HG03565 (cell line): ENCODE data around the gene DBN1.

ENCODE experiments used
- ATAC-seq: cut with Tn5 transposase; IDR thresholded peaks from one replicate; pipeline ENCODE4 v1.9.1; 2021; ENCODE audit warnings: mild to moderate bottlenecking, moderate library complexity; ENCODE audit not compliant: unreplicated experiment

Gene DBN1

GRCh38 chr5:177445052-177445916 lies 28.1 kb downstream of the DBN1 start:
- ATAC-seq = no peak

GRCh38 chr5:177444106-177445051 lies 29.1 kb downstream of the DBN1 start:
- ATAC-seq = no peak

GRCh38 chr5:177443144-177443983 lies 30.1 kb downstream of the DBN1 start:
- no peak for ATAC-seq

GRCh38 chr5:177442066-177442826 lies 31.2 kb downstream of the DBN1 start:
- no peak for ATAC-seq

GRCh38 chr5:177440990-177441780 lies 32.2 kb downstream of the DBN1 start:
- ATAC-seq = no peak

GRCh38 chr5:177440211-177440989 lies 33.0 kb downstream of the DBN1 start:
- ATAC-seq = no peak

GRCh38 chr5:177439518-177440053 lies 33.8 kb downstream of the DBN1 start:
- ATAC-seq = no peak

GRCh38 chr5:177438468-177438867 lies 35.0 kb downstream of the DBN1 start:
- ATAC-seq = no peak

GRCh38 chr5:177437623-177438022 lies 35.8 kb downstream of the DBN1 start:
- no peak for ATAC-seq

- no peak for ATAC-seq
Measured at GRCh38 chr5:177435847-177436536, 37.4 kb downstream of the DBN1 start.

- ATAC-seq = no peak
Measured at GRCh38 chr5:177434942-177435738, 38.3 kb downstream of the DBN1 start.

GRCh38 chr5:177434437-177434836 lies 39.0 kb downstream of the DBN1 start:
- no peak for ATAC-seq

- ATAC-seq = no peak
Measured at GRCh38 chr5:177433658-177434217, 39.7 kb downstream of the DBN1 start.

GRCh38 chr5:177432839-177433657 lies 40.4 kb downstream of the DBN1 start:
- ATAC-seq = no peak

- ATAC-seq = no peak
Measured at GRCh38 chr5:177432143-177432838, 41.1 kb downstream of the DBN1 start.
